Mesenchymal stem cell (in vitro differentiated cells and primary cell): ENCODE measurements around the gene PHF20.

Experiments used
- DNase-seq: peaks from one replicate; pipeline ENCODE4 v3.0.0-alpha.2; 2013
- H2AFZ ChIP-seq: one replicate; pipeline ENCODE4 v1.6.1; 2013; ENCODE audit warnings: low read depth, mild to moderate bottlenecking, control low read depth, inconsistent platforms, low read length, moderate library complexity
- H2AK5ac ChIP-seq: 2 replicates; pipeline ENCODE4 v1.6.1; 2013; ENCODE audit warnings: low read length, moderate library complexity, mild to moderate bottlenecking, inconsistent platforms; ENCODE audit not compliant: severe bottlenecking
- H2BK120ac ChIP-seq: one replicate; pipeline ENCODE4 v1.6.1; 2013; ENCODE audit warnings: low read depth, mild to moderate bottlenecking, inconsistent platforms, low read length, moderate library complexity
- H2BK12ac ChIP-seq, 2 experiments: one replicate each; pipeline ENCODE4 v1.6.1; 2013; ENCODE audit warnings: inconsistent platforms in 2 of 2, low read length in 2 of 2, mild to moderate bottlenecking in 2 of 2, moderate library complexity in 2 of 2, control low read depth in 1 of 2
- H2BK15ac ChIP-seq: one replicate; pipeline ENCODE4 v1.6.1; 2013; ENCODE audit warnings: mild to moderate bottlenecking, low read depth, inconsistent platforms; ENCODE audit not compliant: poor library complexity, severe bottlenecking
- H2BK5ac ChIP-seq: 2 replicates; pipeline ENCODE4 v1.6.1; 2013; ENCODE audit warnings: low read depth, mild to moderate bottlenecking, low read length, control low read depth, inconsistent platforms; ENCODE audit not compliant: poor library complexity, severe bottlenecking
- H3K14ac ChIP-seq, 2 experiments: one replicate each; pipeline ENCODE4 v1.6.1; 2013; ENCODE audit warnings: inconsistent platforms in 2 of 2, low read length in 2 of 2, control low read depth in 1 of 2, mild to moderate bottlenecking in 1 of 2, moderate library complexity in 1 of 2
- H3K18ac ChIP-seq, 2 experiments: one replicate each; pipeline ENCODE4 v1.6.1; 2013; ENCODE audit warnings: inconsistent platforms in 2 of 2, low read length in 2 of 2, control low read depth in 1 of 2, low read depth in 1 of 2, mild to moderate bottlenecking in 1 of 2
- H3K23ac ChIP-seq, 2 experiments: one replicate each; pipeline ENCODE4 v1.6.1; 2013; ENCODE audit warnings: inconsistent platforms in 2 of 2, low read length in 2 of 2, mild to moderate bottlenecking in 2 of 2, moderate library complexity in 2 of 2, control low read depth in 1 of 2
- H3K27ac ChIP-seq: 2 replicates; pipeline ENCODE4 v1.5.1; 2013; ENCODE audit warnings: mild to moderate bottlenecking, moderate library complexity, low read length, control low read depth, inconsistent platforms; ENCODE audit not compliant: poor library complexity, severe bottlenecking
- H3K27me3 ChIP-seq, 2 experiments: 2 replicates each; pipeline versions ENCODE4 v1.6.1 to v1.7.0; 2013; ENCODE audit warnings: low read length in 2 of 2, mild to moderate bottlenecking in 2 of 2, moderate library complexity in 2 of 2, control low read depth in 1 of 2, inconsistent platforms in 1 of 2; ENCODE audit not compliant: control insufficient read depth in 1 of 2, insufficient read depth in 1 of 2
- H3K36me3 ChIP-seq, 2 experiments: 2 replicates each; pipeline versions ENCODE4 v1.6.1 to v1.7.0; 2013; ENCODE audit warnings: low read length in 2 of 2, control low read depth in 1 of 2, inconsistent platforms in 1 of 2, low read depth in 1 of 2, mild to moderate bottlenecking in 1 of 2; ENCODE audit not compliant: insufficient read depth in 2 of 2, control insufficient read depth in 1 of 2
- H3K4ac ChIP-seq, 2 experiments: one replicate each; pipeline ENCODE4 v1.6.1; 2013; ENCODE audit warnings: inconsistent platforms in 2 of 2, low read length in 2 of 2, mild to moderate bottlenecking in 2 of 2, moderate library complexity in 2 of 2, control low read depth in 1 of 2, low read depth in 1 of 2
- H3K4me1 ChIP-seq: 2 replicates; pipeline ENCODE4 v1.6.1; 2013; ENCODE audit warnings: low read depth, low read length, control low read depth; ENCODE audit not compliant: control insufficient read depth, insufficient read depth
- H3K4me2 ChIP-seq: 2 replicates; pipeline ENCODE4 v1.6.1; 2013; ENCODE audit warnings: low read length, mild to moderate bottlenecking, inconsistent platforms; ENCODE audit not compliant: poor library complexity, severe bottlenecking
- H3K4me3 ChIP-seq, 2 experiments: 2 replicates each; pipeline versions ENCODE4 v1.5.1 to v1.7.0; 2013; ENCODE audit warnings: low read length in 2 of 2, mild to moderate bottlenecking in 2 of 2, control low read depth in 1 of 2, low read depth in 1 of 2; ENCODE audit not compliant: insufficient read depth in 1 of 2
- H3K79me1 ChIP-seq: replicated peaks from 2 replicates; pipeline ENCODE4 v1.6.1; 2013; ENCODE audit warnings: mild to moderate bottlenecking, control low read depth, low read length, inconsistent platforms; ENCODE audit not compliant: poor library complexity, severe bottlenecking
- H3K9ac ChIP-seq: 2 replicates; pipeline ENCODE4 v1.7.0; 2013; ENCODE audit warnings: mild to moderate bottlenecking, low read length, moderate library complexity
- H3K9me3 ChIP-seq: 2 replicates; pipeline ENCODE4 v1.7.0; 2013; ENCODE audit warnings: mild to moderate bottlenecking, low read length; ENCODE audit not compliant: control insufficient read depth
- H4K8ac ChIP-seq: one replicate; pipeline ENCODE4 v1.6.1; 2013; ENCODE audit warnings: inconsistent platforms, mild to moderate bottlenecking, low read length, moderate library complexity
- H4K91ac ChIP-seq: one replicate; pipeline ENCODE4 v1.6.1; 2013; ENCODE audit warnings: mild to moderate bottlenecking, low read length, inconsistent platforms
- WGBS: methylation state at CpG from one replicate; pipeline ENCODE4 v1.1.7; 2013; ENCODE audit warnings: mixed read lengths; 5-methylcytosine and 5-hydroxymethylcytosine counted together

Gene PHF20

GRCh38 chr20:35967979-35968640 is 196.3 kb downstream of the PHF20 start, which contains the start of gene CNBD2:
TSS of gene CNBD2 (plus strand) at chr20:35968590. CDS start at chr20:35968763, 173 bp downstream.
- H4K91ac ChIP-seq = no peak within 1 kb of the TSS
- no peak within 1 kb of the TSS for H2BK15ac ChIP-seq
- H3K27me3 ChIP-seq = peaks cover 11 to 12% of the 10 kb centered on the region in 2 experiments
- WGBS = 100% methylated on average over 2 of the region's 3 CpGs
- H3K79me1 ChIP-seq = no peaks in the 10 kb centered on the region
- no peaks in the 10 kb centered on the region for H3K9me3 ChIP-seq
- no peak within 1 kb of the TSS for H2BK12ac ChIP-seq
- no peak within 1 kb of the TSS for H2AK5ac ChIP-seq
- H3K27ac ChIP-seq = no peak within 1 kb of the TSS
- H3K4me1 ChIP-seq = no peaks in the 10 kb centered on the region
- no peak within 1 kb of the TSS for H3K14ac ChIP-seq
- no peak within 1 kb of the TSS for H2AFZ ChIP-seq
- H3K18ac ChIP-seq = no peak within 1 kb of the TSS
- H3K23ac ChIP-seq = no peak within 1 kb of the TSS
- no peak within 1 kb of the TSS for H2BK5ac ChIP-seq
- H2BK120ac ChIP-seq = no peak within 1 kb of the TSS
- H3K4me2 ChIP-seq = no peak within 1 kb of the TSS
- no peak within 1 kb of the TSS for H3K4ac ChIP-seq
- H3K9ac ChIP-seq = no peak within 1 kb of the TSS
- no peaks in the 10 kb centered on the region for H3K36me3 ChIP-seq
- H3K4me3 ChIP-seq = no peak within 1 kb of the TSS
- no peak for DNase-seq
- no peak within 1 kb of the TSS for H4K8ac ChIP-seq

- no peaks in the 10 kb centered on the region for H3K4me1 ChIP-seq
- H4K8ac ChIP-seq = no peak overlapping the region
- H3K9ac ChIP-seq = no peak overlapping the region
- no peak overlapping the region for H3K23ac ChIP-seq
- H3K36me3 ChIP-seq = no peaks in the 10 kb centered on the region
- H2BK5ac ChIP-seq = no peak overlapping the region
- H3K4ac ChIP-seq = no peak overlapping the region
- no CpG with 5 or more reads among the region's 1 CpG for WGBS
- no peak overlapping the region for H3K14ac ChIP-seq
- no peak overlapping the region for H2AFZ ChIP-seq
- no peak overlapping the region for H2BK120ac ChIP-seq
- peaks cover 11 to 12% of the 10 kb centered on the region in 2 experiments for H3K27me3 ChIP-seq
- H2AK5ac ChIP-seq = no peak overlapping the region
- no peak overlapping the region for H3K4me3 ChIP-seq
- no peak overlapping the region for H3K27ac ChIP-seq
- no peak for DNase-seq
- H3K9me3 ChIP-seq = no peaks in the 10 kb centered on the region
- H3K79me1 ChIP-seq = no peaks in the 10 kb centered on the region
- no peak overlapping the region for H3K18ac ChIP-seq
- H4K91ac ChIP-seq = no peak overlapping the region
- no peak overlapping the region for H3K4me2 ChIP-seq
- H2BK15ac ChIP-seq = no peak overlapping the region
- H2BK12ac ChIP-seq = no peak overlapping the region
These were observed 197.1 kb downstream of the PHF20 start for GRCh38 chr20:35968930-35969329.

GRCh38 chr20:35971981-35972380 is 200.2 kb downstream of the PHF20 start:
- Histone ChIP-seq H3K36me3 (no peaks in the 10 kb centered on the region), H3K4me1 (no peaks in the 10 kb centered on the region), H2BK5ac (no peak overlapping the region), H3K4me2 (no peak overlapping the region), H3K4ac (no peak overlapping the region), H2BK12ac (no peak overlapping the region), H3K23ac (no peak overlapping the region), H3K14ac (no peak overlapping the region), H4K91ac (no peak overlapping the region), H2AK5ac (no peak overlapping the region), H4K8ac (no peak overlapping the region), H2AFZ (no peak overlapping the region), H2BK120ac (no peak overlapping the region), H3K27ac (no peak overlapping the region), H3K18ac (no peak overlapping the region), H3K79me1 (no peaks in the 10 kb centered on the region), H3K9ac (no peak overlapping the region), H2BK15ac (no peak overlapping the region), H3K27me3 (peaks cover 12 to 16% of the 10 kb centered on the region in 2 experiments), H3K4me3 (no peak overlapping the region), H3K9me3 (no peaks in the 10 kb centered on the region)
- 64% methylated on average over 1 of the region's 2 CpGs for WGBS
- DNase-seq = no peak

- Histone ChIP-seq H3K4me1 (no peaks in the 10 kb centered on the region), H3K4me2 (no peak overlapping the region), H3K27ac (no peak overlapping the region), H3K9me3 (no peaks in the 10 kb centered on the region), H3K27me3 (peaks cover 12 to 16% of the 10 kb centered on the region in 2 experiments), H3K4ac (no peak overlapping the region), H2BK120ac (no peak overlapping the region), H3K36me3 (no peaks in the 10 kb centered on the region), H4K8ac (no peak overlapping the region), H3K9ac (no peak overlapping the region), H3K14ac (no peak overlapping the region), H3K23ac (no peak overlapping the region), H2BK15ac (no peak overlapping the region), H2BK5ac (no peak overlapping the region), H2BK12ac (no peak overlapping the region), H4K91ac (no peak overlapping the region), H3K79me1 (no peaks in the 10 kb centered on the region), H2AFZ (no peak overlapping the region), H3K18ac (no peak overlapping the region), H3K4me3 (no peak overlapping the region), H2AK5ac (no peak overlapping the region)
- WGBS = 91% methylated on average over 4 of the region's 4 CpGs
- no peak for DNase-seq
These were observed 200.6 kb downstream of the PHF20 start for GRCh38 chr20:35972462-35972861.
